Lower lobe of right lung (tissue), 2 donors: Measurements from ENCODE around the gene BCL7C. TPM values are rescaled to one million over a fixed set of nuclear protein-coding genes. Genes with fewer than 3 reads are reported as not detected.

Experiments used
- ATAC-seq, 2 donors: fragments of 200-7000 bp; cut with Tn5 transposase; one replicate each; pipeline ENCODE4 v1.9.1; 2020 to 2022; ENCODE audit warnings: mild to moderate bottlenecking in 2 of 2, moderate library complexity in 2 of 2
- DNase-seq: peaks from one replicate; pipeline ENCODE4 v3.0.0-alpha.2; 2020
- H3K27ac ChIP-seq: fragments of 200-600 bp; one replicate; pipeline ENCODE4 v1.8.0; 2022
- H3K27me3 ChIP-seq: fragments of 200-600 bp; one replicate; pipeline ENCODE4 v1.8.0; 2022; ENCODE audit warnings: low read depth
- H3K36me3 ChIP-seq: fragments of 200-600 bp; one replicate; pipeline ENCODE4 v1.8.0; 2022; ENCODE audit warnings: mild to moderate bottlenecking
- H3K4me1 ChIP-seq: fragments of 200-600 bp; one replicate; pipeline ENCODE4 v1.8.0; 2022
- H3K4me3 ChIP-seq: fragments of 200-600 bp; one replicate; pipeline ENCODE4 v1.8.0; 2022; ENCODE audit warnings: mild to moderate bottlenecking
- H3K9me3 ChIP-seq: fragments of 200-600 bp; one replicate; pipeline ENCODE4 v1.8.0; 2022
- CTCF ChIP-seq: fragments of 200-600 bp; IDR thresholded peaks from one replicate; pipeline ENCODE4 v1.8.0; 2022; ENCODE audit warnings: antibody characterized with exemption, mild to moderate bottlenecking
- intact Hi-C: fragments of 100-400 bp; cut with DNase I; formaldehyde crosslinking; loops from one replicate; pipeline ENCODE4 v1.11.0; 2022
- total RNA-seq: library from RNA; stranded (reverse); fragmentation: NEBNext Ultra II Directional; extraction: Animal tissue kit (Norgen Biotek cat#: 25700); gene quantifications from one replicate; pipeline ENCODE4 v1.2.1, GENCODE V29; 2021
- donor health status: DM: no; HTN: yes; CAD: no; lungs with severe emphysema.

Gene BCL7C
- total RNA-seq, 1 donor from 2014 or later: 23.3 TPM

- ATAC-seq: peak in 1 of 2 donors; percentile 25
- Histone ChIP-seq H3K36me3 (peaks cover 31% of the 10 kb centered on the region), H3K9me3 (no peaks in the 10 kb centered on the region), H3K4me3 (no peak overlapping the region), H3K27ac (no peak overlapping the region), H3K27me3 (no peaks in the 10 kb centered on the region), H3K4me1 (peaks cover 3% of the 10 kb centered on the region)
- DNase-seq: no peak
- no peak for TF ChIP-seq CTCF
- intact Hi-C loops: no loop called here
Observed at GRCh38 chr16:30927789-30928378, 34.0 kb upstream of the BCL7C start.

GRCh38 chr16:30926937-30927788, 33.3 kb upstream of the BCL7C start:
- intact Hi-C loops: no loop called here
- ATAC-seq (no peak), DNase-seq (no peak)
- no peak for TF ChIP-seq CTCF
- peaks cover 3% of the 10 kb centered on the region for H3K4me1 ChIP-seq
- H3K9me3 ChIP-seq: no peaks in the 10 kb centered on the region
- no peak overlapping the region for H3K4me3 ChIP-seq
- peaks cover 24% of the 10 kb centered on the region for H3K36me3 ChIP-seq
- no peak overlapping the region for H3K27ac ChIP-seq
- no peaks in the 10 kb centered on the region for H3K27me3 ChIP-seq

GRCh38 chr16:30925995-30926811, 32.3 kb upstream of the BCL7C start:
- intact Hi-C loops: no loop called here
- no peak overlapping the region for H3K4me3 ChIP-seq
- DNase-seq: no peak
- no peaks in the 10 kb centered on the region for H3K27me3 ChIP-seq
- peaks cover 3% of the 10 kb centered on the region for H3K4me1 ChIP-seq
- H3K9me3 ChIP-seq: no peaks in the 10 kb centered on the region
- ATAC-seq: no peak
- H3K36me3 ChIP-seq: peaks cover 14% of the 10 kb centered on the region
- H3K27ac ChIP-seq: no peak overlapping the region
- no peak for TF ChIP-seq CTCF

- intact Hi-C loops: no loop called here
- TF ChIP-seq CTCF: no peak
- DNase-seq (no peak), ATAC-seq (no peak)
- Histone ChIP-seq H3K27ac (no peak overlapping the region), H3K36me3 (peaks cover 8% of the 10 kb centered on the region), H3K4me3 (no peak overlapping the region), H3K9me3 (no peaks in the 10 kb centered on the region), H3K4me1 (peaks cover 3% of the 10 kb centered on the region), H3K27me3 (no peaks in the 10 kb centered on the region)
Observed at GRCh38 chr16:30925632-30925987, 31.7 kb upstream of the BCL7C start.

- Histone ChIP-seq H3K9me3 (no peaks in the 10 kb centered on the region), H3K27me3 (no peaks in the 10 kb centered on the region), H3K4me3 (peak overlapping the region; percentile 61), H3K27ac (no peak overlapping the region), H3K36me3 (peaks cover 3% of the 10 kb centered on the region), H3K4me1 (peaks cover 3% of the 10 kb centered on the region)
- ATAC-seq: no peak
- no peak for TF ChIP-seq CTCF
- no peak for DNase-seq
- intact Hi-C loops: no loop called here
Observed at GRCh38 chr16:30924913-30925631, 31.2 kb upstream of the BCL7C start.
